Ishikawa (cell line): ENCODE data around the gene WSCD2.
A peak's percentile ranks its signal among the peaks of the same experiment; 100 is the strongest.

Source experiments
- CEBPB ChIP-seq: IDR thresholded peaks from 2 replicates; pipeline ENCODE4 v1.6.1; 2012
- CREB1 ChIP-seq: IDR thresholded peaks from 2 replicates; pipeline ENCODE4 v1.6.1; 2012; ENCODE audit warnings: low read depth
- EGR1 ChIP-seq: IDR thresholded peaks from 2 replicates; pipeline ENCODE4 v1.6.1; 2012
- EP300 ChIP-seq: IDR thresholded peaks from 2 replicates; pipeline ENCODE4 v1.6.1; 2012; ENCODE audit warnings: borderline replicate concordance
- FOXM1 ChIP-seq: IDR thresholded peaks from 2 replicates; pipeline ENCODE4 v1.6.1; 2012; ENCODE audit warnings: low read depth, borderline replicate concordance
- NFIC ChIP-seq: IDR thresholded peaks from 2 replicates; pipeline ENCODE4 v1.6.1; 2012
- RAD21 ChIP-seq: IDR thresholded peaks from 2 replicates; pipeline ENCODE4 v1.6.1; 2012; ENCODE audit warnings: low read depth
- TAF1 ChIP-seq: IDR thresholded peaks from 2 replicates; pipeline ENCODE4 v1.6.1; 2012; ENCODE audit warnings: low read depth, mild to moderate bottlenecking
- TCF12 ChIP-seq: IDR thresholded peaks from 2 replicates; pipeline ENCODE4 v1.6.1; 2012; ENCODE audit warnings: low read depth
- TEAD4 ChIP-seq: IDR thresholded peaks from 2 replicates; pipeline ENCODE4 v1.6.1; 2012
- YY1 ChIP-seq: IDR thresholded peaks from 2 replicates; pipeline ENCODE4 v1.6.1; 2012; ENCODE audit warnings: low read depth
- ZBTB7A ChIP-seq: IDR thresholded peaks from 2 replicates; pipeline ENCODE4 v1.6.1; 2012; ENCODE audit warnings: low read depth
- TF ChIP-seq, protein P1 (sequence below): IDR thresholded peaks from 2 replicates; pipeline ENCODE4 v1.6.1; 2012
- TF ChIP-seq, protein P2 (sequence below): IDR thresholded peaks from 2 replicates; pipeline ENCODE4 v1.6.1; 2012; ENCODE audit warnings: low read depth, mild to moderate bottlenecking
- TF ChIP-seq, protein P3 (sequence below): IDR thresholded peaks from 2 replicates; pipeline ENCODE4 v1.6.1; 2012

Gene WSCD2

DNA sequence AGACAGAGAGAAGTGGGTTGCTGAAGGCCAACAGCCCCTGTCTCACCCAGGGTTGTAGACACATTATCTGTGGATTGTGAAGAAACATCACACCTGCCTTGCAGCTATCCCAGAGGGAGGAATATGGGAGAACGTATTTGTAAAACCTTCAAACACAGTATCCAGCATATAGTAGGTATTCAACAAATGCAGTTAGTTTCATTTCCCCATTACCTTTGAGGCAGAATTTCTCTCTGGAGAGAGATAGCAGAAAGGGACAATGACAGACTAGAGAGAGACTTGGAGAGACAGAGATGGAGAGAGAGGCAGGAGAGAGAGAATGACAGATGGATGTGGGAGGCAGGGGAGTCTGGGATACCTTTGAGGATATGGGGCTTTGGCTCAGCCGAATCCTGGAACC is 62.0 kb downstream of the WSCD2 start:
- TF ChIP-seq, protein P1, sequence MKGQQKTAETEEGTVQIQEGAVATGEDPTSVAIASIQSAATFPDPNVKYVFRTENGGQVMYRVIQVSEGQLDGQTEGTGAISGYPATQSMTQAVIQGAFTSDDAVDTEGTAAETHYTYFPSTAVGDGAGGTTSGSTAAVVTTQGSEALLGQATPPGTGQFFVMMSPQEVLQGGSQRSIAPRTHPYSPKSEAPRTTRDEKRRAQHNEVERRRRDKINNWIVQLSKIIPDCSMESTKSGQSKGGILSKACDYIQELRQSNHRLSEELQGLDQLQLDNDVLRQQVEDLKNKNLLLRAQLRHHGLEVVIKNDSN: no peak
- no peak for TF ChIP-seq FOXM1
- no peak for TF ChIP-seq EGR1
- TF ChIP-seq, protein P2, sequence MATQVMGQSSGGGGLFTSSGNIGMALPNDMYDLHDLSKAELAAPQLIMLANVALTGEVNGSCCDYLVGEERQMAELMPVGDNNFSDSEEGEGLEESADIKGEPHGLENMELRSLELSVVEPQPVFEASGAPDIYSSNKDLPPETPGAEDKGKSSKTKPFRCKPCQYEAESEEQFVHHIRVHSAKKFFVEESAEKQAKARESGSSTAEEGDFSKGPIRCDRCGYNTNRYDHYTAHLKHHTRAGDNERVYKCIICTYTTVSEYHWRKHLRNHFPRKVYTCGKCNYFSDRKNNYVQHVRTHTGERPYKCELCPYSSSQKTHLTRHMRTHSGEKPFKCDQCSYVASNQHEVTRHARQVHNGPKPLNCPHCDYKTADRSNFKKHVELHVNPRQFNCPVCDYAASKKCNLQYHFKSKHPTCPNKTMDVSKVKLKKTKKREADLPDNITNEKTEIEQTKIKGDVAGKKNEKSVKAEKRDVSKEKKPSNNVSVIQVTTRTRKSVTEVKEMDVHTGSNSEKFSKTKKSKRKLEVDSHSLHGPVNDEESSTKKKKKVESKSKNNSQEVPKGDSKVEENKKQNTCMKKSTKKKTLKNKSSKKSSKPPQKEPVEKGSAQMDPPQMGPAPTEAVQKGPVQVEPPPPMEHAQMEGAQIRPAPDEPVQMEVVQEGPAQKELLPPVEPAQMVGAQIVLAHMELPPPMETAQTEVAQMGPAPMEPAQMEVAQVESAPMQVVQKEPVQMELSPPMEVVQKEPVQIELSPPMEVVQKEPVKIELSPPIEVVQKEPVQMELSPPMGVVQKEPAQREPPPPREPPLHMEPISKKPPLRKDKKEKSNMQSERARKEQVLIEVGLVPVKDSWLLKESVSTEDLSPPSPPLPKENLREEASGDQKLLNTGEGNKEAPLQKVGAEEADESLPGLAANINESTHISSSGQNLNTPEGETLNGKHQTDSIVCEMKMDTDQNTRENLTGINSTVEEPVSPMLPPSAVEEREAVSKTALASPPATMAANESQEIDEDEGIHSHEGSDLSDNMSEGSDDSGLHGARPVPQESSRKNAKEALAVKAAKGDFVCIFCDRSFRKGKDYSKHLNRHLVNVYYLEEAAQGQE: no peak
- TF ChIP-seq YY1: no peak
- TF ChIP-seq ZBTB7A: no peak
- TF ChIP-seq CEBPB: no peak
- TF ChIP-seq EP300: no peak
- TF ChIP-seq NFIC: no peak
- no peak for TF ChIP-seq RAD21
- TF ChIP-seq CREB1: no peak
- no peak for TF ChIP-seq TCF12
- TF ChIP-seq TAF1: no peak
- TF ChIP-seq TEAD4: no peak

DNA sequence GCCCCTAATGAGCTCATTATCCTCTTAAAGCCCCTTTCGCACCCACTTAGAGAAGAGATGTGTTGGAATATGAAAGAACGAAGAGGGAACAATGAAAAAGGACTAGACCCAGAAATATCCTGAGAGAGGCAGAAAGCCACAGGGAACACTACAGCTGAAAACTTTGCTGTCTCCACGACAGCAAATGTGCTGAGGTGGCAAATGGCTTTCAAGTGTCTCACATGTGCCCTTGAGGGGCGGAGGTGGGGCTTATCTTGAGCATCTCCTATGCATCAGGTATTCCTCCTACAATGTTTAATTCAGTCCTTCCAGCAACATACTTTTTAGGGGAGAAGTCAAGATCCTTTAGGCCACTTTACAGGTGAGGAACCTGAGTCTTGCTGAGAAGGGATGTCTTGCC is 62.9 kb downstream of the WSCD2 start:
- TF ChIP-seq CEBPB (no peak), NFIC (no peak), TCF12 (no peak), YY1 (no peak), ZBTB7A (no peak), EGR1 (no peak), TEAD4 (no peak), TAF1 (no peak), RAD21 (no peak), EP300 (no peak), CREB1 (no peak), FOXM1 (no peak)
- TF ChIP-seq, protein P2: no peak
- TF ChIP-seq, protein P3, sequence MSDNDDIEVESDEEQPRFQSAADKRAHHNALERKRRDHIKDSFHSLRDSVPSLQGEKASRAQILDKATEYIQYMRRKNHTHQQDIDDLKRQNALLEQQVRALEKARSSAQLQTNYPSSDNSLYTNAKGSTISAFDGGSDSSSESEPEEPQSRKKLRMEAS: no peak
- TF ChIP-seq, protein P1: no peak

DNA sequence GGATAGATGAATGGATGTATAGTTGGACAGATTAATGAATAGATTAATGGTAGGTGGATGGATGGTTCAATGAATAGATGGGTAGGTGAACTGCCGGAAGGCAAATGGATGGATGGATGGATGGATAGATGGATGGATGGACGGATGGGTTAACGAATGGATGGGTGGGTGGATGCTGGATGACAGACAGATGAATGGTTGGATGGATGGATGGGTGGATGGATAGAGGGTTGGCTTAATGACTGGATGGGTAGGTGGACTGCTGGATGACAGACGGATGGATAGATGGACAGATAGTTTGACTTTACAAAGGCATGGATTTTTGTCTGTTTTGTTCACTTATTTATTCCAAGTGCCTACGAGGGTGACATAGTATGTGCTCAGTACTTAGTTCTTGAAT is 64.4 kb downstream of the WSCD2 start:
- TF ChIP-seq TCF12 (no peak), TEAD4 (no peak), NFIC (no peak), CREB1 (no peak), TAF1 (no peak)
- TF ChIP-seq, protein P2: no peak

DNA sequence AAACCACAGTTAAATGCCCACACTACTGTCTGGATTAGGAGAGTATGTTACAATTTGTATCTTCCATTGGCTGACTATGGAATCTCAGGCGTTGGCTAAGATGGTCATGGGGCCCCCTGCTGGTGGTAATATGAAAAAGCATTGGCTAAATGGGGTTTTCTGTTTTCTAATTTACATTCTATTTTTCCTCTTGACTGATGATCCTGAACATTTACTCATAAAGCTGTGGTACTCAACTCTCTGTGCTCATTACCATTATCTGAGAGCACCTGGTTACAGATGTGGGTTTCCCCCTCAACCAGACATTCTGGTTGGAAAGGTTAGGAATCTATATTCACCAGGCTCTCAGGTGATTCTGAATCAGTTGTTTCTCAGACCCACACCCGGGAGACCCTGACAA is 64.8 kb downstream of the WSCD2 start:
- no peak for TF ChIP-seq EP300
- TF ChIP-seq RAD21: peak; percentile 63
- TF ChIP-seq, protein P2: peak; percentile 16; the same call in 1 of the 2 replicates
- TF ChIP-seq, protein P3: no peak
